Right lobe of liver (tissue), 6 donors: Measurements from ENCODE around the gene KIF25. TPM values are rescaled to one million over a fixed set of nuclear protein-coding genes. Genes with fewer than 3 reads are reported as not detected.
"Not testable (repeated sequence)": the region's sequence is repeated elsewhere in the genome, so short reads cannot be mapped to it uniquely, and the experiment has no call there.

ENCODE experiments used
- ATAC-seq, 4 donors: fragments of 200-7000 bp; cut with Tn5 transposase; one replicate each; pipeline ENCODE4 v1.9.1; 2020; ENCODE audit warnings: mild to moderate bottlenecking in 4 of 4, moderate library complexity in 4 of 4
- DNase-seq, 3 donors: peaks; one replicate each; pipeline ENCODE4 v3.0.0-alpha.2; 2020
- H3K27ac ChIP-seq, 3 donors: fragments of 200-600 bp; one replicate each; pipeline ENCODE4 v1.8.0; 2022
- H3K27me3 ChIP-seq, 2 donors: fragments of 200-600 bp; one replicate each; pipeline ENCODE4 v1.8.0; 2022
- H3K36me3 ChIP-seq, 4 donors: fragments of 200-600 bp; sonication (generic) in 1 of 4; one replicate each; pipeline versions ENCODE4 v1.5.1 to v1.8.0; 2017 to 2022; ENCODE audit warnings: control low read depth in 1 of 4
- H3K4me1 ChIP-seq, 4 donors: fragments of 200-600 bp; sonication (generic) in 1 of 4; one replicate each; pipeline versions ENCODE4 v1.5.1 to v1.8.0; 2017 to 2022; ENCODE audit warnings: control low read depth in 1 of 4
- H3K4me3 ChIP-seq, 3 donors: fragments of 200-600 bp; one replicate each; pipeline ENCODE4 v1.8.0; 2022
- H3K9me3 ChIP-seq, 4 donors: fragments of 200-600 bp; sonication (generic) in 1 of 4; one replicate each; pipeline versions ENCODE4 v1.5.1 to v1.8.0; 2017 to 2022; ENCODE audit warnings: control low read depth in 1 of 4
- POLR2A ChIP-seq: fragments of 450-650 bp; IDR thresholded peaks from one replicate; pipeline ENCODE4 v1.6.1; 2017; ENCODE audit warnings: antibody characterized with exemption, mild to moderate bottlenecking
- WGBS: methylation state at CpG from one replicate; pipeline ENCODE4 v1.1.6; 2018; ENCODE audit warnings: low coverage, low lambda C conversion rate; ENCODE audit not compliant: insufficient coverage; ENCODE audit errors: missing lambda C conversion rate; 5-methylcytosine and 5-hydroxymethylcytosine counted together
- intact Hi-C, 2 donors: fragments of 100-400 bp; cut with DNase I; formaldehyde crosslinking; loops; one replicate each; pipeline versions ENCODE4 v1.11.2 to v1.14.1; 2022
- total RNA-seq, 6 experiments: library from RNA; depleted of rRNA in 2 of 6; stranded (reverse); fragments of >200 nt in 2 of 6; fragmentation: NEBNext Ultra II Directional in 3 of 6; extraction: Animal tissue kit (Norgen Biotek cat#: 25700) in 3 of 6; gene quantifications; one replicate each; pipeline versions ENCODE4 v1.1.0 to v1.2.4, GENCODE V29; 2016 to 2023
- TF ChIP-seq, protein P1 (sequence below), 4 donors: fragments of 200-600 bp in 3 of 4; fragments of 450-650 bp in 1 of 4; IDR thresholded peaks; one replicate each; pipeline versions ENCODE4 v1.5.1 to v1.8.0; 2016 to 2022; ENCODE audit warnings: antibody characterized with exemption in 4 of 4, mild to moderate bottlenecking in 2 of 4
- donor health status: DM: no; HTN: yes; CAD: no.
- donor health status: DM: no; HTN: no; CAD: no.
- donor health status: DM: no; HTN: no; CAD: no.
- donor health status: DM: no; HTN: yes; CAD: no.
- donor health status: DM: no; HTN: yes; CAD: no.

Gene KIF25
- total RNA-seq, 6 experiments from 2014 or later: 0.15 TPM; not detected in 5

- H3K36me3 ChIP-seq: peaks cover 0 to 21% (median 3%) of the 10 kb centered on the region in 4 donors
- no peak overlapping the region for H3K4me3 ChIP-seq
- peak; percentile 24 to 65 (median 33) for ATAC-seq
- no peaks in the 10 kb centered on the region for H3K27me3 ChIP-seq
- intact Hi-C loops: no loop called here
- H3K27ac ChIP-seq: no peak overlapping the region
- no peak for TF ChIP-seq POLR2A
- TF ChIP-seq, protein P1, sequence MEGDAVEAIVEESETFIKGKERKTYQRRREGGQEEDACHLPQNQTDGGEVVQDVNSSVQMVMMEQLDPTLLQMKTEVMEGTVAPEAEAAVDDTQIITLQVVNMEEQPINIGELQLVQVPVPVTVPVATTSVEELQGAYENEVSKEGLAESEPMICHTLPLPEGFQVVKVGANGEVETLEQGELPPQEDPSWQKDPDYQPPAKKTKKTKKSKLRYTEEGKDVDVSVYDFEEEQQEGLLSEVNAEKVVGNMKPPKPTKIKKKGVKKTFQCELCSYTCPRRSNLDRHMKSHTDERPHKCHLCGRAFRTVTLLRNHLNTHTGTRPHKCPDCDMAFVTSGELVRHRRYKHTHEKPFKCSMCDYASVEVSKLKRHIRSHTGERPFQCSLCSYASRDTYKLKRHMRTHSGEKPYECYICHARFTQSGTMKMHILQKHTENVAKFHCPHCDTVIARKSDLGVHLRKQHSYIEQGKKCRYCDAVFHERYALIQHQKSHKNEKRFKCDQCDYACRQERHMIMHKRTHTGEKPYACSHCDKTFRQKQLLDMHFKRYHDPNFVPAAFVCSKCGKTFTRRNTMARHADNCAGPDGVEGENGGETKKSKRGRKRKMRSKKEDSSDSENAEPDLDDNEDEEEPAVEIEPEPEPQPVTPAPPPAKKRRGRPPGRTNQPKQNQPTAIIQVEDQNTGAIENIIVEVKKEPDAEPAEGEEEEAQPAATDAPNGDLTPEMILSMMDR (IDR thresholded peaks at IDR 0.05): no peak
- WGBS: 78% methylated on average over 7 of the region's 12 CpGs
- H3K9me3 ChIP-seq: no peaks in the 10 kb centered on the region
- DNase-seq: peak in 1 of 3 donors; percentile 60
- peaks cover 0 to 5% (median 0%) of the 10 kb centered on the region in 4 donors for H3K4me1 ChIP-seq
Observed at GRCh38 chr6:167974640-167975344, 22.7 kb upstream of the KIF25 start.

DNA sequence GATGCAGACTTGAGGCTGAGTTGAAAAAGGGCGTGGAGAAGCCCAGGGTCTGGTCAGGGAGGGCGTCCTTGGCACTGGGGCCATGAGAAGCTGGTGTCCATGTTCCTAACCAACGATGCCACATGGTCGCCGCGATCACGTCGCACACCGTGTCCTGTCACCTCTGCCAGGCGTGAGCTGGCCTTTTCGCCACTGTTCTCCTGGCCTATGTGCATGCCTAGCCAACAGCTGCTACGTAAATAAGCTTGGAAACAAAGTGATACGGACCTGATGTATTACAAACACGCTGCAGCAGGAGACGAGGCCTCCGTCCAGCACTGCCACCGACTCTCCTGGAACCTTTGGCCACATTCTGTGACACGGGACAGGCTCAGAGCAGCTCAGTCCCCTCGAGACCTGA is 22.0 kb upstream of the KIF25 start:
- 50% methylated on average over 1 of the region's 19 CpGs for WGBS
- H3K4me3 ChIP-seq: no peak overlapping the region
- intact Hi-C loops: no loop called here
- H3K27ac ChIP-seq: no peak overlapping the region
- peak in 1 of 3 donors; percentile 63 for DNase-seq
- H3K36me3 ChIP-seq: peaks cover 0 to 14% (median under 1%) of the 10 kb centered on the region in 4 donors
- ATAC-seq: peak; percentile 22 to 63 (median 52)
- H3K27me3 ChIP-seq: no peaks in the 10 kb centered on the region
- H3K9me3 ChIP-seq: no peaks in the 10 kb centered on the region
- no peak for TF ChIP-seq POLR2A
- TF ChIP-seq, protein P1 (IDR thresholded peaks at IDR 0.05): no peak
- peaks cover 0 to 5% (median 0%) of the 10 kb centered on the region in 4 donors for H3K4me1 ChIP-seq

- intact Hi-C loops, H3K9me3 ChIP-seq, H3K36me3 ChIP-seq, H3K4me1 ChIP-seq, H3K4me3 ChIP-seq, DNase-seq, H3K27ac ChIP-seq, H3K27me3 ChIP-seq, ATAC-seq: not testable (repeated sequence)
Observed at GRCh38 chr6:167976116-167976657, 21.3 kb upstream of the KIF25 start.

DNA sequence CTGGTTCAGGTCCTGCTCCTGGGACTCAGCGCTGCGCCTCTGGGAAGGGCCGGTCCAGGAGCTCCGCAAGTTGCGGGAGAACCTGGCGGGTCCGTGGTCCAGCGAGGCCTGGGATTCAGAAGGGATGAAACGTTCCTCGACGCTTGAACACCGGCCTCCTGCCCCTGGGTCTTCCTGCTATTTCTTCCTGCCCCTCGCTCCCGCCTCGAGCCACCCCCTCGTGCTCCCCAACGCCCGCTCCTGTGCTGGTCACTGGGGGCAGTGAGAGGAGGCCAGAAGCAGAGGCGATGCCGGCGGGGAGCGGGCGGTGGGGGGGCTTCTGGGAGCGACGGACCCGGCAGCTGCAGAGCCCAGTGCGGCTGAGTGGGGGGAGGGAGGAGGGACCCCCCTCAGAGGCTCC is 20.8 kb upstream of the KIF25 start:
- Histone ChIP-seq H3K27me3 (no peaks in the 10 kb centered on the region), H3K9me3 (no peaks in the 10 kb centered on the region), H3K36me3 (peaks cover 0 to 2% (median 0%) of the 10 kb centered on the region in 4 donors), H3K4me1 (peaks cover 0 to 5% (median 0%) of the 10 kb centered on the region in 4 donors), H3K4me3 (no peak overlapping the region), H3K27ac (no peak overlapping the region)
- TF ChIP-seq, protein P1 (IDR thresholded peaks at IDR 0.05): no peak
- TF ChIP-seq POLR2A: no peak
- DNase-seq: no peak
- 100% methylated on average over 3 of the region's 27 CpGs for WGBS
- ATAC-seq: no peak
- intact Hi-C loops: no loop called here

GRCh38 chr6:167977717-167978467 is 19.6 kb upstream of the KIF25 start:
- H3K27ac ChIP-seq: no peak overlapping the region
- no peaks in the 10 kb centered on the region for H3K27me3 ChIP-seq
- intact Hi-C loops: no loop called here
- WGBS: 90% methylated on average over 34 of the region's 43 CpGs
- peaks cover 0 to 5% (median 0%) of the 10 kb centered on the region in 4 donors for H3K4me1 ChIP-seq
- TF ChIP-seq, protein P1 (IDR thresholded peaks at IDR 0.05): no peak
- no peak for TF ChIP-seq POLR2A
- no peak overlapping the region for H3K4me3 ChIP-seq
- DNase-seq: no peak
- no peaks in the 10 kb centered on the region for H3K9me3 ChIP-seq
- no peaks in the 10 kb centered on the region for H3K36me3 ChIP-seq
- ATAC-seq: no peak
